H4 (cell line): Measurements from ENCODE around the gene TMEM140. TPM values are rescaled to one million over a fixed set of nuclear protein-coding genes. Genes with fewer than 3 reads are reported as not detected.

Source experiments
- DNase-seq: peaks from one replicate; pipeline ENCODE4 v3.0.0-alpha.2; 2015; ENCODE audit warnings: low spot score
- total RNA-seq: library from RNA; depleted of rRNA; stranded (reverse); fragments of >200 nt; shearing (Covaris generic); gene quantifications from 2 replicates; pipeline ENCODE4 v1.2.3, GENCODE V29; 2014

TMEM140 gene
- total RNA-seq, 1 experiment from 2014 or later, result 18.6 TPM

- no peak for DNase-seq
Measured at GRCh38 chr7:135195156-135195555, 47.3 kb downstream of the TMEM140 start.

- DNase-seq, result no peak
Measured at GRCh38 chr7:135195968-135196629, 48.2 kb downstream of the TMEM140 start.

- DNase-seq, result no peak
Measured at GRCh38 chr7:135197343-135197742, 49.5 kb downstream of the TMEM140 start.

- no peak for DNase-seq
Measured at GRCh38 chr7:135197906-135198655, 50.2 kb downstream of the TMEM140 start.

GRCh38 chr7:135199439-135199838 lies 51.6 kb downstream of the TMEM140 start:
- no peak for DNase-seq

- peak; percentile 38 for DNase-seq
Measured at GRCh38 chr7:135200821-135201331, 53.0 kb downstream of the TMEM140 start.

- DNase-seq, result no peak
Measured at GRCh38 chr7:135201350-135201749, 53.5 kb downstream of the TMEM140 start.

- no peak for DNase-seq
Measured at GRCh38 chr7:135204341-135204749, 56.5 kb downstream of the TMEM140 start.

- no peak for DNase-seq
Measured at GRCh38 chr7:135204876-135205275, 57.0 kb downstream of the TMEM140 start.

- no peak for DNase-seq
Measured at GRCh38 chr7:135205850-135206249, 58.0 kb downstream of the TMEM140 start.

- DNase-seq, result no peak
Measured at GRCh38 chr7:135206941-135207391, 59.1 kb downstream of the TMEM140 start.

GRCh38 chr7:135207406-135208101 lies 59.7 kb downstream of the TMEM140 start:
- no peak for DNase-seq

- DNase-seq, result no peak
Measured at GRCh38 chr7:135208102-135208793, 60.4 kb downstream of the TMEM140 start.

GRCh38 chr7:135209225-135209834 lies 61.5 kb downstream of the TMEM140 start:
- DNase-seq, result no peak

GRCh38 chr7:135210888-135211178 lies 63.0 kb downstream of the TMEM140 start:
- no peak for DNase-seq

- peak; percentile 85 for DNase-seq
Measured at GRCh38 chr7:135211179-135211945, 63.5 kb downstream of the TMEM140 start, which contains the start of gene WDR91. TSS of gene WDR91 (minus strand) at chr7:135211526. CDS start at chr7:135211502, 24 bp downstream.

GRCh38 chr7:135211946-135212685 lies 64.2 kb downstream of the TMEM140 start:
- peak; percentile 38 for DNase-seq

- no peak for DNase-seq
Measured at GRCh38 chr7:135213831-135214230, 66.0 kb downstream of the TMEM140 start.

- DNase-seq, result no peak
Measured at GRCh38 chr7:135215180-135215579, 67.3 kb downstream of the TMEM140 start.

- DNase-seq, result no peak
Measured at GRCh38 chr7:135215698-135216097, 67.8 kb downstream of the TMEM140 start.
